ENCODE data around the gene ITIH4. TPM values are rescaled to one million over a fixed set of nuclear protein-coding genes. Genes with fewer than 3 reads are reported as not detected.

ITIH4 gene
- total RNA-seq, 1 experiment from 2014 or later, result 1.7 TPM

DNA sequence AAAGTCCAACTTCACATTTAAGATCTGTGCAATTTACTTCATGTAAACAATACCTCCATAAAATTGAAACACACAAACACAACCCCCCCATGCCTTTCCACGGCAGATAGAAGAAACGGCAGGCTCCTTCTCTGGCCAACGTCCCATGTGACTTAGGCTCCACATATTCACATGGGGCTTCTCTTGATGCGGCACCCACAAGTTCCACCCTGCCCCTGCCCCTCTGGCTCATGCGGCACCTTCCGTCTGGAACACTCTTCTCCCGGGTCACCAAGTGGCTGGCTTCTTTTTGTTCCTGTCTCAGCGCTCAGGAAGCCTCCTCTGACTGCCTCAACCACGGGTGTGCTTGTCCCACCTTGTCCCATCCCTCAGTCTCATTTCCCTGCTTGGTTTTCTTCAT lies 41.3 kb upstream of the ITIH4 start:
- peak overlapping the region; percentile 42 for H3K27ac ChIP-seq (ENCODE audit: low read depth, low read length, poor library complexity, severe bottlenecking)
- no peaks in the 10 kb centered on the region for H3K27me3 ChIP-seq (replicated peaks; ENCODE audit: insufficient read depth, low read depth, low read length, poor library complexity)
- intact Hi-C loops (cut with micrococcal nuclease; ENCODE audit: unreplicated experiment), result no loop called here
- ChIA-PET CTCF (no interaction called here), POLR2A (ENCODE audit: low non-redundant PET) (no interaction called here)
- no peak overlapping the region for H3K4me3 ChIP-seq (ENCODE audit: low read depth, low read length, poor library complexity, severe bottlenecking)
- TF ChIP-seq, protein P1, sequence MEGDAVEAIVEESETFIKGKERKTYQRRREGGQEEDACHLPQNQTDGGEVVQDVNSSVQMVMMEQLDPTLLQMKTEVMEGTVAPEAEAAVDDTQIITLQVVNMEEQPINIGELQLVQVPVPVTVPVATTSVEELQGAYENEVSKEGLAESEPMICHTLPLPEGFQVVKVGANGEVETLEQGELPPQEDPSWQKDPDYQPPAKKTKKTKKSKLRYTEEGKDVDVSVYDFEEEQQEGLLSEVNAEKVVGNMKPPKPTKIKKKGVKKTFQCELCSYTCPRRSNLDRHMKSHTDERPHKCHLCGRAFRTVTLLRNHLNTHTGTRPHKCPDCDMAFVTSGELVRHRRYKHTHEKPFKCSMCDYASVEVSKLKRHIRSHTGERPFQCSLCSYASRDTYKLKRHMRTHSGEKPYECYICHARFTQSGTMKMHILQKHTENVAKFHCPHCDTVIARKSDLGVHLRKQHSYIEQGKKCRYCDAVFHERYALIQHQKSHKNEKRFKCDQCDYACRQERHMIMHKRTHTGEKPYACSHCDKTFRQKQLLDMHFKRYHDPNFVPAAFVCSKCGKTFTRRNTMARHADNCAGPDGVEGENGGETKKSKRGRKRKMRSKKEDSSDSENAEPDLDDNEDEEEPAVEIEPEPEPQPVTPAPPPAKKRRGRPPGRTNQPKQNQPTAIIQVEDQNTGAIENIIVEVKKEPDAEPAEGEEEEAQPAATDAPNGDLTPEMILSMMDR (conservative IDR thresholded peaks at IDR 0.05; ENCODE audit: low read depth, low read length), result no peak
- TF ChIP-seq EZH2 (IDR thresholded peaks at IDR 0.05; ENCODE audit: borderline replicate concordance, low read depth, low read length, poor library complexity, severe bottlenecking), result no peak
- no peaks in the 10 kb centered on the region for H3K36me3 ChIP-seq (ENCODE audit: insufficient read depth, low read length, poor library complexity, severe bottlenecking)
- H3K9me3 ChIP-seq (ENCODE audit: low read depth, low read length, poor library complexity, severe bottlenecking), result no peaks in the 10 kb centered on the region
- no peak for DNase-seq (ENCODE audit: low spot score)
- no TSS peak for BruUV-seq (replicated peaks)
- H3K4me1 ChIP-seq (ENCODE audit: insufficient read depth, low read length, poor library complexity, severe bottlenecking), result no peaks in the 10 kb centered on the region

DNA sequence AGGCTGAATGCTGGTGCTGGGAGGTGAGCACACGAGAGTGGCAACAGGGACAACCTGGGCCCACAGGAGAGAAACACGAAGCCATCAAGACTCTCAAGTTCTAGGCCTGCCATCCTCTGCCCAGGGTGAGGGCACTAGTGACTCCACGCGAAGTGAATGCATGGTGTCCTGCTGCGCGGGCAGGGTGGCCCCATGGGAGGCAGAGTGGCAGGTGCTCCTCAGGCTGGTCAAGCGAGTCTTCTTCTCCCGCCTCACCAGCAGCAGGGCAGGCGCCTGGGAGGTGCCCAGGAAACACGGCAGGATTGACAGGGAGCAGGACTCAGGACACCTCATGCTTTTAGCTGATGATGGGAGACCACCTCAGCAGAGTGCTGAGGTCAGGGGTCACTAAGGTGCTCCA lies 40.0 kb upstream of the ITIH4 start:
- BruUV-seq (replicated peaks), result no TSS peak
- no peak overlapping the region for H3K4me3 ChIP-seq (ENCODE audit: low read depth, low read length, poor library complexity, severe bottlenecking)
- ChIA-PET CTCF (no interaction called here), POLR2A (ENCODE audit: low non-redundant PET) (no interaction called here)
- intact Hi-C loops (cut with micrococcal nuclease; ENCODE audit: unreplicated experiment), result no loop called here
- H3K27ac ChIP-seq (ENCODE audit: low read depth, low read length, poor library complexity, severe bottlenecking), result no peak overlapping the region
- H3K9me3 ChIP-seq (ENCODE audit: low read depth, low read length, poor library complexity, severe bottlenecking), result no peaks in the 10 kb centered on the region
- TF ChIP-seq, protein P1 (conservative IDR thresholded peaks at IDR 0.05; ENCODE audit: low read depth, low read length), result no peak
- TF ChIP-seq EZH2 (IDR thresholded peaks at IDR 0.05; ENCODE audit: borderline replicate concordance, low read depth, low read length, poor library complexity, severe bottlenecking), result no peak
- no peaks in the 10 kb centered on the region for H3K4me1 ChIP-seq (ENCODE audit: insufficient read depth, low read length, poor library complexity, severe bottlenecking)
- DNase-seq (ENCODE audit: low spot score), result no peak
- H3K36me3 ChIP-seq (ENCODE audit: insufficient read depth, low read length, poor library complexity, severe bottlenecking), result no peaks in the 10 kb centered on the region
- H3K27me3 ChIP-seq (replicated peaks; ENCODE audit: insufficient read depth, low read depth, low read length, poor library complexity), result no peaks in the 10 kb centered on the region

DNA sequence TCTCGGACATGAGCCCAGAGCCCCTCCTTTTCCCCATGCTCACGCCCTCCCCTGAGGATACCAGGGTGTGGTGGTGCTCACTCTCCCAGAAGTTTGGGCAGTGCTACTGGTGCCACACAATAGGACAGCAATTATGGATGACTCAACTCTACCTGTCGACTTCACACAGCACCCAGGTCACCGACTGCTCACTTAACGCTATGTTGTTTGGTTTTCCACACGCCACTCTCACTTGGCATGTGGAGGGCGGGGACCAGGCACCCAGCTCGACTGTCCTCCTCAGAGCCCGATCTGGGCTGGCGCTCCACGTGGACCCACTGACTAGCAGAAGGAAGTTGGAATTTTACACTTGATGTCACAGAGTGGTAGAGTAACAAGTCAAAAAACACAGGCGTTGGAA lies 36.0 kb upstream of the ITIH4 start:
- intact Hi-C loops (cut with micrococcal nuclease; ENCODE audit: unreplicated experiment), result no loop called here
- no TSS peak for BruUV-seq (replicated peaks)
- CTCF ChIA-PET, result no interaction called here

More for the DNA sequence above, 36.0 kb upstream of the ITIH4 start:
- no peaks in the 10 kb centered on the region for H3K4me1 ChIP-seq (ENCODE audit: insufficient read depth, low read length, poor library complexity, severe bottlenecking)
- H3K4me3 ChIP-seq (ENCODE audit: low read depth, low read length, poor library complexity, severe bottlenecking), result no peak overlapping the region
- TF ChIP-seq, protein P1 (conservative IDR thresholded peaks at IDR 0.05; ENCODE audit: low read depth, low read length), result no peak
- TF ChIP-seq EZH2 (IDR thresholded peaks at IDR 0.05; ENCODE audit: borderline replicate concordance, low read depth, low read length, poor library complexity, severe bottlenecking), result no peak
- H3K36me3 ChIP-seq (ENCODE audit: insufficient read depth, low read length, poor library complexity, severe bottlenecking), result no peaks in the 10 kb centered on the region
- H3K9me3 ChIP-seq (ENCODE audit: low read depth, low read length, poor library complexity, severe bottlenecking), result no peaks in the 10 kb centered on the region
- H3K27me3 ChIP-seq (replicated peaks; ENCODE audit: insufficient read depth, low read depth, low read length, poor library complexity), result no peaks in the 10 kb centered on the region
- POLR2A ChIA-PET (ENCODE audit: low non-redundant PET), result no interaction called here
- no peak for DNase-seq (ENCODE audit: low spot score)
- no peak overlapping the region for H3K27ac ChIP-seq (ENCODE audit: low read depth, low read length, poor library complexity, severe bottlenecking)
